ENCODE results near the gene MARVELD1. TPM values are rescaled to one million over a fixed set of nuclear protein-coding genes. Genes with fewer than 3 reads are reported as not detected.

MARVELD1 gene
- total RNA-seq, 2 experiments from 2014 or later = 0.13 TPM; not detected in 1

DNA sequence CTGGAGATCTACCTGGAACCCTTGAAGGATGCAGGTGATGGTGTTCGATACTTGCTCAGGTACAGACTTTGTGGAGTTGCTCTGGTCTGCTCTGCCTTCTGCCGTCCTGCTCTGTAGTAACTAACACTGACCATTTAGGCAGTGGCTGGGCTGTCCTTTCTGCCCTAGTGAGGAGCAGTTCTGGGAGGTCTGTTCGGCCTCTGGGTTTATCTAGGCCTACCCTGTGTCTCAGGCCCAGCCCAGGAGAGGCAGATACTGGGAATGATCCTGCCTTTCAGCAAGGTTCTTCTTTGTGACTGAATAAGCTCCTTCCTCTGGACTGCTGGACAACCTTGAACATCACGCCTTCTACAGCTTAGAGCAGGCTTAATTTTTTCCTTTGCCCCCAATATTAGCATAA lies 25.1 kb downstream of the MARVELD1 start:
- CTCF ChIA-PET (ENCODE audit: unreplicated experiment) = no interaction called here
- no peak for TF ChIP-seq EZH2phosphoT487 (IDR thresholded peaks at IDR 0.05; ENCODE audit: borderline replicate concordance, low read depth, low read length)
- TF ChIP-seq, protein P1, sequence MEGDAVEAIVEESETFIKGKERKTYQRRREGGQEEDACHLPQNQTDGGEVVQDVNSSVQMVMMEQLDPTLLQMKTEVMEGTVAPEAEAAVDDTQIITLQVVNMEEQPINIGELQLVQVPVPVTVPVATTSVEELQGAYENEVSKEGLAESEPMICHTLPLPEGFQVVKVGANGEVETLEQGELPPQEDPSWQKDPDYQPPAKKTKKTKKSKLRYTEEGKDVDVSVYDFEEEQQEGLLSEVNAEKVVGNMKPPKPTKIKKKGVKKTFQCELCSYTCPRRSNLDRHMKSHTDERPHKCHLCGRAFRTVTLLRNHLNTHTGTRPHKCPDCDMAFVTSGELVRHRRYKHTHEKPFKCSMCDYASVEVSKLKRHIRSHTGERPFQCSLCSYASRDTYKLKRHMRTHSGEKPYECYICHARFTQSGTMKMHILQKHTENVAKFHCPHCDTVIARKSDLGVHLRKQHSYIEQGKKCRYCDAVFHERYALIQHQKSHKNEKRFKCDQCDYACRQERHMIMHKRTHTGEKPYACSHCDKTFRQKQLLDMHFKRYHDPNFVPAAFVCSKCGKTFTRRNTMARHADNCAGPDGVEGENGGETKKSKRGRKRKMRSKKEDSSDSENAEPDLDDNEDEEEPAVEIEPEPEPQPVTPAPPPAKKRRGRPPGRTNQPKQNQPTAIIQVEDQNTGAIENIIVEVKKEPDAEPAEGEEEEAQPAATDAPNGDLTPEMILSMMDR (conservative IDR thresholded peaks at IDR 0.05; ENCODE audit: low read length) = no peak
- POLR2A ChIA-PET = no interaction called here
- H3K36me3 ChIP-seq (ENCODE audit: insufficient read depth, low read length) = peaks cover 39% of the 10 kb centered on the region
- DNase-seq (ENCODE audit: low spot score) = no peak
- H2AFZ ChIP-seq (ENCODE audit: low read length) = no peak overlapping the region
- peaks cover 27% of the 10 kb centered on the region; the same call in 1 of the 2 replicates for H3K79me2 ChIP-seq (ENCODE audit: insufficient read depth, low read depth, low read length)
- H3K4me3 ChIP-seq (ENCODE audit: low read depth, low read length, poor library complexity, severe bottlenecking) = peak overlapping the region; percentile 88
- H3K9me3 ChIP-seq (ENCODE audit: low read length) = no peaks in the 10 kb centered on the region
- H3K9me2 ChIP-seq (ENCODE audit: insufficient read depth, low read length) = no peaks in the 10 kb centered on the region
- peak overlapping the region; percentile 81 for H3K4me2 ChIP-seq (ENCODE audit: low read length)
- BruUV-seq (replicated peaks) = no TSS peak
- H3K4me1 ChIP-seq (ENCODE audit: insufficient read depth, low read length, poor library complexity, severe bottlenecking) = peaks cover 24% of the 10 kb centered on the region
- no peak overlapping the region for H3K27ac ChIP-seq (ENCODE audit: low read depth, low read length, poor library complexity, severe bottlenecking)
- no peaks in the 10 kb centered on the region for H4K20me1 ChIP-seq (ENCODE audit: insufficient read depth, low read length)
- intact Hi-C loops (cut with micrococcal nuclease; ENCODE audit: unreplicated experiment) = no loop called here

DNA sequence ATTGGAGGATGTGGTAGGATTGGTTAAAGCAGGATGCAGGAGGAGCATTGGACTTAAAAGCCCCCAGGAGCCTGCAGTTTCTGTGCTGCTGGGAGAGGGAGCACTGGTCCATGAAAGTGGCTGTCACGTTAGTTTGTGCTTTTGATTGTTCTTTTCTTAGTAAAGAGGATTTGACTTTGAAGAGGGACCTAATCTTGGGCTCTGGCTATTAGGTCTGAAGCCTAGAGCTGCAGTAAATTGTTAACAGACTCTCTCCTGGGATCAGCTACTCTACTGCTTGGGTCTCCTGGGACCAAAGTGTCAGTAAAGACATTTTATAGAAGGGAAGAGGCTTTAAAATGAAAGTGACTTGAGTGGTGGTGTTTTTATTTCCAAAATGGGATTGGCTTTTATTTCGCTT lies 27.1 kb downstream of the MARVELD1 start:
- Histone ChIP-seq H3K4me1 (ENCODE audit: insufficient read depth, low read length, poor library complexity, severe bottlenecking) (peaks cover 23% of the 10 kb centered on the region), H3K36me3 (ENCODE audit: insufficient read depth, low read length) (peaks cover 57% of the 10 kb centered on the region), H2AFZ (ENCODE audit: low read length) (no peak overlapping the region), H3K9me3 (ENCODE audit: low read length) (no peaks in the 10 kb centered on the region), H3K79me2 (ENCODE audit: insufficient read depth, low read depth, low read length) (peaks cover 27% of the 10 kb centered on the region; the same call in 1 of the 2 replicates), H3K4me2 (ENCODE audit: low read length) (no peak overlapping the region), H4K20me1 (ENCODE audit: insufficient read depth, low read length) (no peaks in the 10 kb centered on the region), H3K4me3 (ENCODE audit: low read depth, low read length, poor library complexity, severe bottlenecking) (no peak overlapping the region), H3K27ac (ENCODE audit: low read depth, low read length, poor library complexity, severe bottlenecking) (no peak overlapping the region), H3K9me2 (ENCODE audit: insufficient read depth, low read length) (no peaks in the 10 kb centered on the region)
- TF ChIP-seq, protein P1 (conservative IDR thresholded peaks at IDR 0.05; ENCODE audit: low read length) = no peak
- TF ChIP-seq EZH2phosphoT487 (IDR thresholded peaks at IDR 0.05; ENCODE audit: borderline replicate concordance, low read depth, low read length) = no peak
- ChIA-PET CTCF (ENCODE audit: unreplicated experiment) (no interaction called here), POLR2A (no interaction called here)
- intact Hi-C loops (cut with micrococcal nuclease; ENCODE audit: unreplicated experiment) = no loop called here
- BruUV-seq (replicated peaks) = no TSS peak
- DNase-seq (ENCODE audit: low spot score) = no peak

DNA sequence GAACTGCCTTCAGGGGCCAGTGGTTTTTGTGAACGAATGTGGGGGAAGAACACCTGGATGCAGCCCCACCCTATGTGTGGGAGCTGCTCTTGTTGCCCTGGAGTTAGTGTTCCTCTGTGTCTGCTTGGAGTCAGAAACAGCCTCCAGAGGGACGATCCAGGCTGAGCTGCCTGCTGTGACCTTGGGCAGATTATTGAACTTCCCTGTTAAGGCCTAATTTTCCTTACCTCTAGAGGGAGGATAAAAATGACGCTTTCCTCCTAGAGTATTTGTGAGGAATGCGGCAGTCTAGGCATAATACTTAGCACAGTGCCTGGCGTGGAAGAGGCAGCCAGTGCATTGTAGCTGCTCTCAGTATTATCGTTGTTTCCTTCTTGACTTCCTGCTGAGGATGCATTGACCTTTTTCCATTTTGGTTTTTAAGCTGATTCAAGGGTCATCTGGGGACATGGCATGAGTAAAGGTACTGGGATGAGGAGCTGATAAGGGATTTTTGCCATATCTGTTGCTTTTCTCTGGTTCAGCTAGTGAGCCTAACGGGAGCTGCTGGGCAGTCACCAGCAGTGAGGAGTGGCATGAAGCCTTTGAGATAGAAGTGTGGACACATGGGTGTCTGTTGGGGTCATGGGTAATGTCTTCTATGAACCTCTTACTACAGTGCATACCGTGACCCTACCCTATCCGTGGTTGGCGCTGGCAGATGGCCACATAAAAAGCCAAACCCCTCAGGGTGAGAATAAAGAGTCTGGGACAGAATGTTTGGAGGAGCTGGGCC lies 29.8 kb downstream of the MARVELD1 start:
- no peak overlapping the region for H2AFZ ChIP-seq (ENCODE audit: low read length)
- H3K9me2 ChIP-seq (ENCODE audit: insufficient read depth, low read length) = no peaks in the 10 kb centered on the region
- no peaks in the 10 kb centered on the region for H3K9me3 ChIP-seq (ENCODE audit: low read length)
- H3K27ac ChIP-seq (ENCODE audit: low read depth, low read length, poor library complexity, severe bottlenecking) = no peak overlapping the region
- no peak overlapping the region for H3K4me3 ChIP-seq (ENCODE audit: low read depth, low read length, poor library complexity, severe bottlenecking)
- no peak for DNase-seq (ENCODE audit: low spot score)
- CTCF ChIA-PET (ENCODE audit: unreplicated experiment) = no interaction called here
- H3K4me1 ChIP-seq (ENCODE audit: insufficient read depth, low read length, poor library complexity, severe bottlenecking) = peaks cover 4% of the 10 kb centered on the region
- no peak overlapping the region for H3K4me2 ChIP-seq (ENCODE audit: low read length)
- POLR2A ChIA-PET = interaction anchor here (1.4 kb wide), 1 partner anchor 86 kb away, joined by 3 read pairs; no protein-coding TSS in a partner anchor
- TF ChIP-seq EZH2phosphoT487 (IDR thresholded peaks at IDR 0.05; ENCODE audit: borderline replicate concordance, low read depth, low read length) = no peak
- TF ChIP-seq, protein P1 (conservative IDR thresholded peaks at IDR 0.05; ENCODE audit: low read length) = no peak
- BruUV-seq (replicated peaks) = no TSS peak
- no peaks in the 10 kb centered on the region for H4K20me1 ChIP-seq (ENCODE audit: insufficient read depth, low read length)
- intact Hi-C loops (cut with micrococcal nuclease; ENCODE audit: unreplicated experiment) = no loop called here
- H3K79me2 ChIP-seq (ENCODE audit: insufficient read depth, low read depth, low read length) = peaks cover 16% of the 10 kb centered on the region; the same call in 1 of the 2 replicates
- peaks cover 80% of the 10 kb centered on the region for H3K36me3 ChIP-seq (ENCODE audit: insufficient read depth, low read length)
